GM20431 (cell line): ENCODE data around the gene FBXO44.

Source experiments
- in situ Hi-C: fragments of 300-500 bp; cut with MseI, MboI; formaldehyde crosslinking; loops from one replicate; pipeline ENCODE4 v1.15.0; 2020; ENCODE audit warnings: low sequenced_read_pairs; ENCODE audit not compliant: unreplicated experiment

The FBXO44 gene

GRCh38 chr1:11703357-11704193 lies 48.9 kb downstream of the FBXO44 start:
- in situ Hi-C loops, result no loop called here

GRCh38 chr1:11704194-11704529 lies 49.5 kb downstream of the FBXO44 start:
- in situ Hi-C loops, result no loop called here

DNA sequence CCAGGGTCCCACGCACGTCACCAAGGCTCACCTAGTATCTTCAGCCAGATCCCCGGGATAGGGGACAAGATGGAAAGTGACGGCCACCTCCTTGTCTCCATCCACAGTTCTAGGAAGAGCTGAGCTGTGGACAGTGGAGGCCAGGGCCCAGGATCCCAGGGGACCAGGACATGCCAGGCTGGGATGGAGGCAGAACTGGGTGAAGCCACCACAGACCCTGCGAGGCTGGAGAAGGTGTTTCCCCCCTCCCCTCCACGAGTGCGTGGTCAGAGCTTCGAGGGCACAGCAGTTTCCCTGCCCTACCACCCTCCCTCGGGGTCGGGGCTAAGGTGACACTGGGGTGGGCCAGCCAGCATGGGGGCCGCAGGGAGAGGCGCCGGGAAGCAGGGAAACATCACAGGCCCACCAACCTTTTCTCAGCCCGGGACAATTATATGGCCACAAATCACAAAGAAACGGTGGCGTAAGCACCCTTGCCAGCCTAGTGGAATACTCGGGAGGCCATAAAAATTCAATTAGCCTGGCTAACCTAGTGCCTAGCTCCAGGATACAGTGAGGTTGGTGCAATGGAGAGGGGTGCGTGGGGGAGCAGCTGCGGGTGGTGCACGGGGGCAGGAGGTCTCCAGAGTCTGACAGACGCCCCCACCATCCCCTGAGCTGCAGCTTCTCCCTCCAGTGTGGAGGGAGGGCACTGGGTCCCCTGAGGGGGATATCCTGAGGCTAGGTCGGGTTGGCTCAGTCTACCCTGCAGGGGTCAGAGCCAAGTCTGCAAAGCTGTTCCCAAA lies 50.2 kb downstream of the FBXO44 start:
- in situ Hi-C loops, result no loop called here

DNA sequence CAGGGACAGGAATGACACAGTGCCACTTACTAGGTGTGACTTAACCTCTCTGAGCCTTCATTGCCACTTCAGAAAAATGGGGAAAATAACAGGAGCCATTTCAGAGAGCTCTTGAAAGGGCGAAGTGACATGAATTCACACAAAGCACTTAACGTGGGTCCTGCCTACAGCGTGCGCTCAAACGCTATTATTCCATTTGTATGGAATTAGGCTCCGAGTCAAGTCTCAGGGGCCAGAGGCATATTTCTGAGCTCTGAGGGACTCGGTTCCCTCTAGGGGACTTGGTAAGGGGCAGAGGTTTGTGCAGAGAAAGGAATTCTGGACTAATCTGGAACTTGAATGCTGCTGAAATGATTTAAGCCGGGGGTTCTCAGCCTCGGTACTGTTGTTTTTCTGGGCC lies 50.9 kb downstream of the FBXO44 start:
- in situ Hi-C loops, result no loop called here

- in situ Hi-C loops, result no loop called here
Measured at GRCh38 chr1:11706292-11706691, 51.6 kb downstream of the FBXO44 start.

DNA sequence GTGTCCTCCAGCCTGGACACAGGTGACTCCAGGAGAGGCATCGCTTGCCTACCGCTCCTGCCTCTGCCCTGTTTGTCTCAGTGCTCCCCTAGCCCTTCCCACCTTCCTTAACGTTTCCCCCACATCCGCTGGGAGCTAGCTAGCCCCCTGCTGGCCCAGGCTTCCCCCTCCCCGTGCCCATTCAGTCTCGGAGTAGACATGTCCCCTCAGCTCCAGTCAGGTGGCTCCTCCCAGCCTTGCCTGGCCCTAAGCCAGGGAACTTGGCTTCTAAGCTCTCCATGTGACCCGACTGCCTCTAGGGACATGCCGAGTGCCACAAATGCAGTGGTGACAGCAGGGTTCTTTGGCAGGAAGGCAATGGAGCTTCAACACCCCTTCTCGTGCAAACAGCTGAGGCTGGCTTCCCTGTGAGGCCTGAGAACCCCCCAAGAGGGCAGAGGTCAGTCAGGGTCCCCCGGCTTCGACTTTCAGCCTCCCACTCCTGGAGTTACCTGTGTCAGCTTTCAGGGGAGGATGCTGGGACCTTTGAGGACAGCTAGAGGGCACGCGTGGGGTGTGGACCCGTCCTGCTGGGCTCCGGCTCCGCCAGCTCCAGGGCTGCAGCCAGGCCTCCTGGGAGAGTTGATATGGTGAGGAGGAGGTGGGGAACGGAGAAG lies 53.1 kb downstream of the FBXO44 start:
- in situ Hi-C loops, result no loop called here

DNA sequence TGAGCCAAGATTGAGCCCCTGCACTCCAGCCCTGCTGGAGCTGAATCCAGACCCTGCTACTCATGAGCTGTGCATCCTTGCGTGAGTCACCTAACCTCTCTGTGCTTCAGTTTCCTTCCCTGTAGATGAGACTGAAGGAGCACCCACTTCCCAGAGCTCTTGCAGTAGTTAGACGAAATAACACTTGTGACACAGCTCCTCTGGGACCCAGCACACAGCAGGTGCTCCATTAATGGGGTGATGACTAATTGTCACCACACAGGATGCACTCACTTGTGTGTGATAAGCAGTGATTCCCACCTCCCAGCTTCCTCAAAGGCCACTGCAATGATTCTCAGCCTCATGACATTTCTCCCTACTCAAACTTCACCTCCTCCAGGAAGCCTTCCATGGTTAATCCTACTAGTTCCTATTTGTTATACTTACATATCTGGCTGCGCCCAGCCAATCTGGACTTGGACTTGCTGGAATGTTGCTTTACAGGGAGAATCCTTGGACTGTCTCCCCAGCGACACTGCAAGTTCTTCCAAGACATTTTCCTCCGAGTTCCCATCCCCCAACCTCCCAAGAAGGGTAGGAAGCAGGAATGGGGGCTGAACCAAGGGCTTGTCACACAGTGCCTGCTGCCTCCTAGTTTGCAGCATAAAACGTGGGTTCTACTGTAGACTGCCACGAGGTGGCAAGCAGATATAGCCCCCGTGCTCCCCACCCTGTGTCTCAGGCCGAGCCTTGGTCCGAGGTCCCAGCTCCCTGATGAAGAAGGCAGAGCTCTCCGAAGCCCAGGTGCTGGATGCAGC lies 54.1 kb downstream of the FBXO44 start:
- in situ Hi-C loops, result no loop called here

DNA sequence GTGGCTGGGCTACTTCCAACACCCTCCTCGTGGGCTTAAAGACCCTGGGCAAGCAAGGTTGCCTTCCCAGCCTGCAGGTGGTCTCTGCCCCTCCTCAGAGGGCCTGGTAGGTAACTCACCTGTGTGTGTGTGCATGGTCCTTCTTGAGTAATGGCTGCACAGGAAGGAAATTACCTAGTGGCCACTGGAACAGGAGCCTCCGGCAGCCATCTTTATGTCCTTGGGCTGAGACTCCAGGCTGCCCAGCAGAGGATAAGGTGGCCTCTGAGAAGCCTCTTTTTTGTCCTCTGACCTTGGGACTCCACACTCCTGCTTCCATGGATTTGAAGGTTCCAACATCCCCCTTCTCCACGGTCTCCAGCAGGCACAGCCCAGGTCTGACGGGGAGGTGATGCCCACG lies 56.8 kb downstream of the FBXO44 start:
- in situ Hi-C loops, result no loop called here

- in situ Hi-C loops, result no loop called here
Measured at GRCh38 chr1:11712285-11712684, 57.6 kb downstream of the FBXO44 start.
